BJ (cell line): ENCODE measurements around the gene SLC35A2. TPM values are rescaled to one million over a fixed set of nuclear protein-coding genes. Genes with fewer than 3 reads are reported as not detected.
"Not testable (repeated sequence)": the region's sequence is repeated elsewhere in the genome, so short reads cannot be mapped to it uniquely, and the experiment has no call there.

Source experiments
- CTCF ChIA-PET: fragments of 350-600 bp; formaldehyde crosslinking; extraction: SDS; loops from one replicate; lab custom pipeline; 2021; ENCODE audit warnings: antibody characterized with exemption, inconsistent platforms; lab: Yijun Ruan, JAX
- POLR2A ChIA-PET: fragments of 300-600 bp; sonication (Branson Sonifier 250); formaldehyde crosslinking; extraction: SDS; loops from one replicate; lab custom pipeline; 2021; ENCODE audit warnings: antibody characterized with exemption; lab: Charles Lee
- DNase-seq: peaks from one replicate; pipeline ENCODE4 v3.0.0-alpha.2; 2011; ENCODE audit warnings: low read depth
- H3K27me3 ChIP-seq: 2 replicates; pipeline ENCODE4 v1.6.0; 2011; ENCODE audit warnings: low read length; ENCODE audit not compliant: control insufficient read depth, insufficient read depth
- H3K36me3 ChIP-seq: 2 replicates; pipeline ENCODE4 v1.5.1; 2011; ENCODE audit warnings: low read length; ENCODE audit not compliant: control insufficient read depth, insufficient read depth
- H3K4me3 ChIP-seq: 2 replicates; pipeline ENCODE4 v1.5.1; 2011; ENCODE audit warnings: low read depth, mild to moderate bottlenecking, control low read depth, low read length
- polyA plus RNA-seq: library from polyadenylated mRNA; depleted of rRNA; stranded (reverse); fragments of >200 nt; gene quantifications from 2 replicates; pipeline ENCODE4 v1.2.3, GENCODE V29; 2011; rRNA removed
- small RNA-seq: library from RNA; depleted of rRNA; stranded (forward); fragments of <200 nt; gene quantifications from one replicate; pipeline ENCODE3, GENCODE V24; 2012; ENCODE audit warnings: low replicate concordance, low read depth; ENCODE audit not compliant: insufficient read length
- TF ChIP-seq, protein P1 (sequence below): IDR thresholded peaks from 2 replicates; pipeline ENCODE4 v1.5.1; 2011; ENCODE audit warnings: low read depth, mild to moderate bottlenecking, control low read depth, inconsistent platforms, low read length, moderate library complexity; ENCODE audit not compliant: insufficient read depth

SLC35A2 gene
- polyA plus RNA-seq, 1 experiment = 69.3 TPM

DNA sequence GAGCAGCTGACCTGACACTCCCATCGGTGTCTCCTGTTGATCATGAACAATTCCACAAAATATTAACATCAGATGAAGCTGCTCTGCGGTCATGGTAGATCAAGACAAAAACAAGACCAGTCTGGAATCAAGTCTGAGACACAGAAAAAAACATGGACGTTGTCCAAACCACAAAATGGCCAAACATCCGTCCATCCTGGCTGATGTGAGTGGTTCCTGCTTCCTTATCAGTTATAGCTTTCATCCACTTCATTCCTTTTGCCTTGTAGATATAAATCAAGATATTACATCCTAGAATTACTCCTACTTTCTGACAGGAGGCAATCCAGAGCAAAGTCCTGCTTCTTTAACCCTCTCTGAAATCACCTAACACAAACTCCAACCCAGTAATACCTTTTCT lies 47.2 kb downstream of the SLC35A2 start:
- TF ChIP-seq, protein P1, sequence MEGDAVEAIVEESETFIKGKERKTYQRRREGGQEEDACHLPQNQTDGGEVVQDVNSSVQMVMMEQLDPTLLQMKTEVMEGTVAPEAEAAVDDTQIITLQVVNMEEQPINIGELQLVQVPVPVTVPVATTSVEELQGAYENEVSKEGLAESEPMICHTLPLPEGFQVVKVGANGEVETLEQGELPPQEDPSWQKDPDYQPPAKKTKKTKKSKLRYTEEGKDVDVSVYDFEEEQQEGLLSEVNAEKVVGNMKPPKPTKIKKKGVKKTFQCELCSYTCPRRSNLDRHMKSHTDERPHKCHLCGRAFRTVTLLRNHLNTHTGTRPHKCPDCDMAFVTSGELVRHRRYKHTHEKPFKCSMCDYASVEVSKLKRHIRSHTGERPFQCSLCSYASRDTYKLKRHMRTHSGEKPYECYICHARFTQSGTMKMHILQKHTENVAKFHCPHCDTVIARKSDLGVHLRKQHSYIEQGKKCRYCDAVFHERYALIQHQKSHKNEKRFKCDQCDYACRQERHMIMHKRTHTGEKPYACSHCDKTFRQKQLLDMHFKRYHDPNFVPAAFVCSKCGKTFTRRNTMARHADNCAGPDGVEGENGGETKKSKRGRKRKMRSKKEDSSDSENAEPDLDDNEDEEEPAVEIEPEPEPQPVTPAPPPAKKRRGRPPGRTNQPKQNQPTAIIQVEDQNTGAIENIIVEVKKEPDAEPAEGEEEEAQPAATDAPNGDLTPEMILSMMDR = no peak
- Histone ChIP-seq H3K4me3 (no peak overlapping the region), H3K27me3 (no peaks in the 10 kb centered on the region), H3K36me3 (no peaks in the 10 kb centered on the region)
- ChIA-PET CTCF (no interaction called here), POLR2A (no interaction called here)
- DNase-seq = no peak

DNA sequence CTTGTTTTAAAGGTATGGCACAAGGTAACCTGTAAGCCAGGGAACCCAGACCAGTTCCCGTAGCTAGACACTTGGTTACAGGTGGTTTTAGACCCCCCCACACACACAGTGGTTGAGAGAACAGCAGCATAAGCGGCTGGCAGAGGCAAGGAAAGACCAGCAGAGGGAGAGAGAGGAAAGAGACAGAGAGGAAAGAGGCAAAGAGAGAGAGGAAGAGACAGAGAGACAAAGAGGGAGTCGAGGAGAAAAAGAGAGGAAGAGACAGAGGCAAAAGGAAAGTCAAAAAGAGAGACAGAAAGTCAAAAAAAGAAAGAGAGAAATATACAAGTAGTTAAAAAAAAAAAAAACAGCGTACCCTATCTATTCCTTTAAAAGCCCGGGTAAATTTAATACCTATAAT lies 56.5 kb downstream of the SLC35A2 start:
- Histone ChIP-seq H3K36me3 (no peaks in the 10 kb centered on the region), H3K27me3 (no peaks in the 10 kb centered on the region), H3K4me3 (no peak overlapping the region)
- no peak for DNase-seq
- POLR2A ChIA-PET = no interaction called here
- TF ChIP-seq, protein P1 = peak; percentile 37
- CTCF ChIA-PET = no interaction called here

DNA sequence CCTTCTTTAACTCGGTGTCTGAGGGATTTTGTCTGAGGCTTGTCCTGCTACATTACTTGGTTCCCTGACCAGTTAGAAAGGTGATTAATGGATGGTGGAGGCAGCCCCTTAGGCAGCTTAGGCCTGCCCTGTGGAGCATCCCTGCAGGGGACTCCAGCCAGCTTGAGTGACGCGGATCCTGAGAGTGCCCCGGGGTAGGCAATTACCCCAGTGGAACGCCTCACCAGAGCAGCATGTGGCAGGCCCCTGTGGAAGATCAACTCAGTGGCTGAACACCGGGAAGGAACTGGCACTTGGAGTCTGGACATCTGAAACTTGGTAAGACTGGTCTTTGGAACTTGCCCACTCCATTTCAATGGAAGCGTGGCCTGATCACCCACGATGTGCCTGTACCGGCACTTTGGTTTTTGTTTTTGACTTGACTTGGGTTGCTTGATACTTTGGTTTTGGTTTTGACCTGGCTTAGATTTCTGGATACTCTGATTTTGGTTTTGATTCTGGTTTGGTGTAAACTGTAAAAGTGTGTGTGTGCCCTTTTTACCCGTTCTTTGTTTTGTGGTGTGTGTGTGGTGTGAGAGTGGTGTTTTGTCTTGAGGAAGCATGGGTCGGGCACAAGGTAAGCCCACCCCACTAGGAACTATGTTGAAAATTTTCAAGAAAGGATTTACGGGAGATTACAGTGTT lies 57.2 kb downstream of the SLC35A2 start:
- CTCF ChIA-PET, DNase-seq, POLR2A ChIA-PET, H3K4me3 ChIP-seq, H3K36me3 ChIP-seq, H3K27me3 ChIP-seq: not testable (repeated sequence)

DNA sequence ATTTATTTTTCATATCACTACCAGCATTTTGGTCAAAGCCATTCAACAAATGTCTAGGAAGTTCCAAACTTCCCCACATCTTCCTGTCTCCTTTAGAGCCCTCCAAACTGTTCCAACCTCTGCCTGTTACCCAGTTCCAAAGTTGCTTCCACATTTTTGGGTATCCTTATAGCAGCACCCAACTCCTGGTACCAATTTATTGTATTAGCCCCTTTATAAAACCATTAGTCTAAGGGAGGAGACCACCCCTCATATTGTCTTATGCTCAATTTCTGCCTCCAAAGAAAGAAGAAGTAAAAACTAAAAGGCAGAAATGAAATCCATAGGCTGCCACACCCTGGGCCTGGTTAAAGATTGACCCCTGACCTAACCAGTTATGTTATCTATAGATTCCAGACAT lies 58.0 kb downstream of the SLC35A2 start:
- H3K4me3 ChIP-seq, DNase-seq, POLR2A ChIA-PET, H3K36me3 ChIP-seq, H3K27me3 ChIP-seq, CTCF ChIA-PET: not testable (repeated sequence)

Small RNA genes within 50 kb of the gene (small RNA-seq; reads per million reads assigned to genes)
- not detected for gene RNU6-722P

Other genes starting within 250 kb of the SLC35A2 start
- gene WAS, start 227.8 kb downstream of the SLC35A2 start, polyA plus RNA-seq = 0.06 and 0.12 TPM in 2 replicates
- 4.1 and 9.7 TPM in 2 replicates for gene SUV39H1, start 214.9 kb downstream of the SLC35A2 start, polyA plus RNA-seq
- not detected in 2 replicates for gene GLOD5, start 149.9 kb downstream of the SLC35A2 start, polyA plus RNA-seq
- not detected in 2 replicates for gene GATA1, start 125.1 kb downstream of the SLC35A2 start, polyA plus RNA-seq
- 22.5 and 32.1 TPM in 2 replicates for gene HDAC6, start 109.6 kb downstream of the SLC35A2 start, polyA plus RNA-seq
- gene ERAS, start 85.1 kb downstream of the SLC35A2 start, polyA plus RNA-seq = not detected in 2 replicates
- gene PCSK1N, start 76.0 kb downstream of the SLC35A2 start, polyA plus RNA-seq = not detected in 2 replicates
- gene TIMM17B, start 13.9 kb downstream of the SLC35A2 start, polyA plus RNA-seq = 50.2 and 68.4 TPM in 2 replicates
- 63.8 and 89.6 TPM in 2 replicates for gene PQBP1, start 13.7 kb downstream of the SLC35A2 start, polyA plus RNA-seq
- 5.6 and 8.0 TPM in 2 replicates for gene PIM2, start 7.4 kb upstream of the SLC35A2 start, polyA plus RNA-seq
- 48.9 and 53.6 TPM in 2 replicates for gene OTUD5, start 46.0 kb upstream of the SLC35A2 start, polyA plus RNA-seq
- 0.51 and 0.83 TPM in 2 replicates for gene KCND1, start 60.2 kb upstream of the SLC35A2 start, polyA plus RNA-seq
- 23.4 and 23.5 TPM in 2 replicates for gene GRIPAP1, start 90.6 kb upstream of the SLC35A2 start, polyA plus RNA-seq
- 20.8 and 26.4 TPM in 2 replicates for gene TFE3, start 131.7 kb upstream of the SLC35A2 start, polyA plus RNA-seq
- 0.49 and 0.96 TPM in 2 replicates for gene CCDC120, start 147.4 kb upstream of the SLC35A2 start, polyA plus RNA-seq
- 41.4 and 48.8 TPM in 2 replicates for gene PRAF2, start 162.4 kb upstream of the SLC35A2 start, polyA plus RNA-seq
- 107 and 165 TPM in 2 replicates for gene WDR45, start 168.2 kb upstream of the SLC35A2 start, polyA plus RNA-seq
- gene GPKOW, start 212.1 kb upstream of the SLC35A2 start, polyA plus RNA-seq = 28.2 and 33.1 TPM in 2 replicates